Measurements from ENCODE around the gene PEX26.
"Not testable (repeated sequence)": the region's sequence is repeated elsewhere in the genome, so short reads cannot be mapped to it uniquely, and the experiment has no call there.

DNA sequence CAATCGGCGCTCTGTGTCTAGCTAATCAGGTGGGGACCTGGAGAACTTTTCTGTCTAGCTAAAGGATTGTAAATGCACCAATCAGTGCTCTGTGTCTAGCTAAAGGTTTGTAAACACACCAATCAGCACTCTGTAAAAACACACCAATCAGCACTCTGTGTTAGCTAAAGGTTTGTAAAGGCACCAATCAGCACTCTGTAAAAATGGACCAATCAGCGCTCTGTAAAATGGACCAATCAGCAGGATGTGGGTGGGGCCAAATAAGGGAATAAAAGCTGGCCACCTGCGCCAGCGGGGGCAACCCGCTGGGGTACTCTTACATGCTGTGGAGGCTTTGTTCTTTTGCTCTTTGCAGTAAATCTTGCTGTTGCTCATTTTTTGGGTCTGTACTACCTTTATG is 63.2 kb downstream of the PEX26 start:
- not testable (repeated sequence) for TF ChIP-seq ZSCAN21 (CRISPR knock-in tag; IDR thresholded peaks at IDR 0.05; ENCODE audit: borderline replicate concordance); FOXO4 (CRISPR knock-in tag; conservative IDR thresholded peaks at IDR 0.05); EZH2 (conservative IDR thresholded peaks at IDR 0.05; ENCODE audit: low read depth, low read length); YY1 (IDR thresholded peaks at IDR 0.05; ENCODE audit: insufficient read depth, insufficient replicate concordance, low read depth, low read length)
